GM12878 (cell line): ENCODE measurements around the gene TPO. TPM values are rescaled to one million over a fixed set of nuclear protein-coding genes. Genes with fewer than 3 reads are reported as not detected.

ENCODE experiments used
- ATAC-seq: fragments of 200-7000 bp; cut with Tn5 transposase; 3 replicates; pipeline ENCODE4 v1.9.1; 2020; ENCODE audit warnings: mild to moderate bottlenecking, moderate library complexity
- BruUV-seq: library from RNA; stranded (reverse); fragments of 400-500 nt; replicated peaks from 2 replicates; lab custom pipeline; 2021; lab: Mats Ljungman, UMichigan
- CTCF ChIA-PET: fragments of 300-600 bp; sonication (Branson Sonifier 250); formaldehyde crosslinking; extraction: SDS; loops from one replicate; lab custom pipeline; 2021; ENCODE audit warnings: inconsistent platforms; lab: Yijun Ruan, JAX
- POLR2A ChIA-PET: fragments of 350-600 bp; formaldehyde crosslinking; extraction: SDS; loops from one replicate; lab custom pipeline; 2021; ENCODE audit warnings: inconsistent platforms; lab: Charles Lee
- RAD21 ChIA-PET: fragments of 300-600 bp; sonication (Branson Sonifier 250); formaldehyde crosslinking; loops from one replicate; lab custom pipeline; 2023; ENCODE audit warnings: antibody characterized with exemption; ENCODE audit not compliant: unreplicated experiment; lab: Charles Lee
- SMC1A ChIA-PET: fragments of 300-600 bp; sonication (Branson Sonifier 250); formaldehyde crosslinking; loops from one replicate; lab custom pipeline; 2023; ENCODE audit not compliant: unreplicated experiment, uncharacterized antibody; lab: Charles Lee
- DNase-seq: peaks from one replicate; pipeline ENCODE4 v3.0.0-alpha.2; 2011; ENCODE audit warnings: low read depth, low spot score
- FAIRE-seq: peaks from 3 replicates; lab custom pipeline; 2011; peaks lifted over from hg19 to GRCh38; lab: Jason Lieb, UNC
- H2AFZ ChIP-seq: 2 replicates; pipeline ENCODE4 v1.6.0; 2011; ENCODE audit warnings: low read depth, low read length, control low read depth; ENCODE audit not compliant: control insufficient read depth
- H3K27ac ChIP-seq: 2 replicates; pipeline ENCODE4 v1.5.1; 2011; ENCODE audit warnings: control low read depth; ENCODE audit not compliant: control insufficient read depth, insufficient read depth
- H3K27me3 ChIP-seq, 2 experiments: replicated peaks in 1 of 2; 2 replicates each; pipeline versions ENCODE4 v1.6.0 to v1.6.1; 2011; ENCODE audit warnings: low read length in 1 of 2; ENCODE audit not compliant: control insufficient read depth in 2 of 2, insufficient read depth in 2 of 2
- H3K36me3 ChIP-seq, 2 experiments: 2 replicates each; pipeline ENCODE4 v1.5.1; 2011; ENCODE audit warnings: low read length in 1 of 2; ENCODE audit not compliant: control insufficient read depth in 2 of 2, insufficient read depth in 2 of 2
- H3K4me1 ChIP-seq: 2 replicates; pipeline ENCODE4 v1.6.1; 2011; ENCODE audit warnings: mild to moderate bottlenecking, low read length, moderate library complexity, mixed read lengths; ENCODE audit not compliant: control insufficient read depth, insufficient read depth
- H3K4me2 ChIP-seq: 2 replicates; pipeline ENCODE4 v1.6.0; 2011; ENCODE audit warnings: control low read depth; ENCODE audit not compliant: control insufficient read depth, insufficient read depth
- H3K4me3 ChIP-seq: fragments of 200-600 bp; sonication (generic); 2 replicates; pipeline ENCODE4 v1.5.1; 2016
- H3K79me2 ChIP-seq: 2 replicates; pipeline ENCODE4 v1.6.0; 2011; ENCODE audit warnings: low read length; ENCODE audit not compliant: control insufficient read depth, insufficient read depth
- H3K9ac ChIP-seq: 2 replicates; pipeline ENCODE4 v1.8.0; 2011; ENCODE audit warnings: low read length, control low read depth, mixed read lengths; ENCODE audit not compliant: control insufficient read depth, insufficient read depth
- H3K9me3 ChIP-seq: replicated peaks from 3 replicates; pipeline ENCODE4 v1.5.1; 2011; ENCODE audit warnings: mild to moderate bottlenecking, low read length; ENCODE audit not compliant: control insufficient read depth, insufficient read depth
- H4K20me1 ChIP-seq: 2 replicates; pipeline ENCODE4 v1.6.0; 2011; ENCODE audit not compliant: control insufficient read depth, insufficient read depth
- BHLHE40 ChIP-seq, 2 experiments: fragments of 450-650 bp in 1 of 2; IDR thresholded peaks; 2 replicates each; pipeline ENCODE4 v1.6.1; 2011 to 2017; ENCODE audit warnings: low read depth in 2 of 2, borderline replicate concordance in 1 of 2, improper control_type of control experiment in 1 of 2, low read length in 1 of 2, mild to moderate bottlenecking in 1 of 2
- CHD2 ChIP-seq: IDR thresholded peaks from 2 replicates; pipeline ENCODE4 v1.6.1; 2011; ENCODE audit warnings: low read depth, low read length, improper control_type of control experiment, borderline replicate concordance
- E2F4 ChIP-seq: IDR thresholded peaks from 2 replicates; pipeline ENCODE4 v1.6.1; 2012; ENCODE audit warnings: low read depth, low read length, improper control_type of control experiment
- ETV6 ChIP-seq, 2 experiments: fragments of 450-650 bp in 1 of 2; IDR thresholded peaks in 1 of 2; conservative IDR thresholded peaks in 1 of 2; 2 replicates each; pipeline ENCODE4 v1.6.1; 2014; ENCODE audit warnings: antibody characterized with exemption in 1 of 2, borderline replicate concordance in 1 of 2, low read depth in 1 of 2, mild to moderate bottlenecking in 1 of 2, moderate library complexity in 1 of 2
- FOXK2 ChIP-seq: fragments of 450-650 bp; IDR thresholded peaks from 2 replicates; pipeline ENCODE4 v1.6.1; 2017; ENCODE audit warnings: mild to moderate bottlenecking, moderate library complexity
- MEF2A ChIP-seq: IDR thresholded peaks from 2 replicates; pipeline ENCODE4 v1.6.1; 2011; ENCODE audit warnings: low read depth, mild to moderate bottlenecking, low read length, moderate library complexity; ENCODE audit not compliant: insufficient read depth
- NBN ChIP-seq: fragments of 450-650 bp; IDR thresholded peaks from 2 replicates; pipeline ENCODE4 v1.6.1; 2016
- NFXL1 ChIP-seq: fragments of 450-650 bp; IDR thresholded peaks from 2 replicates; pipeline ENCODE4 v1.6.1; 2017; ENCODE audit warnings: antibody characterized with exemption, mild to moderate bottlenecking, borderline replicate concordance
- NR2C1 ChIP-seq: fragments of 450-650 bp; IDR thresholded peaks from 2 replicates; pipeline ENCODE4 v1.6.1; 2017; ENCODE audit warnings: antibody characterized with exemption, mild to moderate bottlenecking, moderate library complexity
- SMAD1 ChIP-seq: fragments of 450-650 bp; IDR thresholded peaks from 2 replicates; pipeline ENCODE4 v1.6.1; 2018; ENCODE audit warnings: mild to moderate bottlenecking, low read depth; ENCODE audit not compliant: partially characterized antibody
- SP1 ChIP-seq: IDR thresholded peaks from one replicate; pipeline ENCODE4 v1.6.1; 2011; ENCODE audit warnings: low read depth, low read length
- TCF12 ChIP-seq: IDR thresholded peaks from 2 replicates; pipeline ENCODE4 v1.6.1; 2011; ENCODE audit warnings: low read depth, mild to moderate bottlenecking, low read length
- TCF7 ChIP-seq: IDR thresholded peaks from 2 replicates; pipeline ENCODE4 v1.6.1; 2014; ENCODE audit warnings: antibody characterized with exemption, borderline replicate concordance
- ZBED1 ChIP-seq: IDR thresholded peaks from 2 replicates; pipeline ENCODE4 v1.6.1; 2016; ENCODE audit warnings: borderline replicate concordance
- WGBS: methylation state at CpG from one replicate; pipeline ENCODE4 v1.1.6; 2016; ENCODE audit warnings: low lambda C conversion rate; ENCODE audit not compliant: insufficient replicate concordance, insufficient coverage; ENCODE audit errors: missing lambda C conversion rate; 5-methylcytosine and 5-hydroxymethylcytosine counted together
- in situ Hi-C: fragments of 300-500 bp; cut with MboI; formaldehyde crosslinking; loops from 9 replicates; pipeline ENCODE4 v1.14.3; 2018; ENCODE audit warnings: mixed read lengths
- intact Hi-C: fragments of 100-400 bp; cut with micrococcal nuclease; formaldehyde crosslinking; loops from one replicate; pipeline ENCODE4 v1.14.2; 2022; ENCODE audit not compliant: unreplicated experiment
- polyA plus RNA-seq, 11 experiments: library from polyadenylated mRNA; depleted of rRNA in 4 of 11; unstranded in 6 of 11; stranded (reverse) in 5 of 11; fragments of >200 nt; fragmentation: Nextera tagmentation in 4 of 11; fragmentation: Illumina TruSeq in 1 of 11; extraction: Ambion mirVana in 4 of 11; extraction: Trizol in 1 of 11; gene quantifications; 1 replicate in 1 of 11; 2 replicates in 10 of 11; pipeline versions ENCODE4 v1.2.1 to v1.2.3, GENCODE V29; 2011 to 2016; ENCODE audit warnings: inconsistent platforms in 2 of 11, missing spikeins in 2 of 11, low read depth in 1 of 11
- total RNA-seq, 4 experiments: library from RNA; depleted of rRNA in 3 of 4; stranded (reverse); fragments of >200 nt in 3 of 4; fragmentation: Illumina TruSeq in 1 of 4; extraction: Trizol in 1 of 4; gene quantifications; 2 replicates each; pipeline versions ENCODE4 v1.2.1 to v1.2.3, GENCODE V29; 2013 to 2021

TPO gene
- total and polyA plus RNA-seq, 10 of the 15 experiments (the other 5 are each of a cell fraction or from before 2014, with no cell fraction given): 0.07 to 0.11 TPM; not detected in 8

- H3K4me2 ChIP-seq: no peak overlapping the region
- H4K20me1 ChIP-seq: no peaks in the 10 kb centered on the region
- ChIA-PET SMC1A (no interaction called here), CTCF (interaction anchor here (0.7 kb wide), 1 partner anchor 14 kb away, joined by 3 read pairs; no protein-coding TSS in a partner anchor), POLR2A (no interaction called here), RAD21 (no interaction called here)
- H3K27me3 ChIP-seq: no peaks in the 10 kb centered on the region
- intact Hi-C loops: no loop called here
- TF ChIP-seq ETV6 (conservative IDR thresholded peaks at IDR 0.05 in 1 of 2, IDR thresholded peaks at IDR 0.05 in 1 of 2; ENCODE audit: borderline replicate concordance in 1 of 2, low read depth in 1 of 2) (no peak), CHD2 (no peak), TCF7 (no peak), NR2C1 (no peak), ZBED1 (no peak), SP1 (no peak), BHLHE40 (IDR thresholded peaks at IDR 0.05; ENCODE audit: borderline replicate concordance in 1 of 2, low read depth in 2 of 2, low read length in 1 of 2) (no peak), MEF2A (no peak), E2F4 (no peak), FOXK2 (no peak), SMAD1 (no peak), NFXL1 (no peak), TCF12 (no peak), NBN (no peak)
- H3K4me1 ChIP-seq: no peaks in the 10 kb centered on the region
- H2AFZ ChIP-seq: no peak overlapping the region
- in situ Hi-C loops: no loop called here
- no peaks in the 10 kb centered on the region; the same call in 2 of the 3 replicates for H3K9me3 ChIP-seq
- FAIRE-seq (no peak), ATAC-seq (no peak), DNase-seq (no peak)
- BruUV-seq: no TSS peak
- no peaks in the 10 kb centered on the region for H3K36me3 ChIP-seq
- no peaks in the 10 kb centered on the region for H3K79me2 ChIP-seq
- no peak overlapping the region for H3K27ac ChIP-seq
- no peak overlapping the region for H3K9ac ChIP-seq
- no peak overlapping the region for H3K4me3 ChIP-seq
- WGBS: 58% methylated on average over 39 of the region's 48 CpGs
Measured at GRCh38 chr2:1478311-1479305, 65.3 kb downstream of the TPO start.
